ENCODE results near the gene ADAMTS12.

Gene ADAMTS12

GRCh38 chr5:33794550-33795181 lies 97.1 kb downstream of the ADAMTS12 start:
- ATAC-seq: peak; percentile 66
- no peak for TF ChIP-seq TOX (CRISPR knock-in tag; IDR thresholded peaks at IDR 0.05; ENCODE audit: borderline replicate concordance)
- TF ChIP-seq PATZ1 (CRISPR knock-in tag; IDR thresholded peaks at IDR 0.05; ENCODE audit: borderline replicate concordance): no peak
- TF ChIP-seq, protein P1, sequence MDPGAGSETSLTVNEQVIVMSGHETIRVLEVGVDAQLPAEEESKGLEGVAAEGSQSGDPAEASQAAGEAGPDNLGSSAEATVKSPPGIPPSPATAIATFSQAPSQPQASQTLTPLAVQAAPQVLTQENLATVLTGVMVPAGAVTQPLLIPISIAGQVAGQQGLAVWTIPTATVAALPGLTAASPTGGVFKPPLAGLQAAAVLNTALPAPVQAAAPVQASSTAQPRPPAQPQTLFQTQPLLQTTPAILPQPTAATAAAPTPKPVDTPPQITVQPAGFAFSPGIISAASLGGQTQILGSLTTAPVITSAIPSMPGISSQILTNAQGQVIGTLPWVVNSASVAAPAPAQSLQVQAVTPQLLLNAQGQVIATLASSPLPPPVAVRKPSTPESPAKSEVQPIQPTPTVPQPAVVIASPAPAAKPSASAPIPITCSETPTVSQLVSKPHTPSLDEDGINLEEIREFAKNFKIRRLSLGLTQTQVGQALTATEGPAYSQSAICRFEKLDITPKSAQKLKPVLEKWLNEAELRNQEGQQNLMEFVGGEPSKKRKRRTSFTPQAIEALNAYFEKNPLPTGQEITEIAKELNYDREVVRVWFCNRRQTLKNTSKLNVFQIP (CRISPR knock-in tag; IDR thresholded peaks at IDR 0.05; ENCODE audit: borderline replicate concordance, low read depth): no peak

DNA sequence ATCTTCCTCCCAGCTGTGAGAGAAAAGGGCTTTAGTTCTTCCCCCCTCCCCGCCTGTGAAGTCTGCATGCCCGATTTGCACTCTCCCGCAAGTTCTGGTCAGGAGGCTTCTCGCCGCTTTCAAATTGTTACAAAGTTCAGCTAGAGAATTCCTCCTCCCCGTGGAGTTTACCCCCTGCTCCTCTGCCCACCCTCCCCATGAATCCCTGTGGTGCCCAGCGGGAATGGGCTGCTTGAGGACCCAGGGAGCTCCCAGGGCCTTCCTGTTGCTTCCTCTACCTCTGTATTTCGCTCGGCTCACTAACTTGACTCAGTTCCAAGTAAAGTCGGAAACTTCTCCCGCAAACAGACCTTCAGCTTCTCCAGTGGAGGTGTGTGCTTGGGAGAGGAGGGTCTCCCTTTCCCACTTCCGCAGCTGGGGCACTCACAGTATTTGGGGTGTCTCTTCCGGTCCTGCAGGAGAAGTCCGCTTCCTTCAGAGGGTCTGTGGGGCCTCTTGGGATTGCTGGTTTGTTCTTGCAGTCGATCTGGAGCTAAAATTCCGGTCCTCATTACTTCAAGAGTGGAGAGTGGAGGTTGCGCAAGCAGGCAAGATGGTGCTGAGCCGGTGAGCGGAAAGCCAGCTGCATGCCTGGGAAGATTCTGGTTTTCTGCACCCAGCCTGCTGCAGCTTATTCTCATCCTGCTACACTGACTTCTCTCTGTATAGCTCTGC lies 97.8 kb downstream of the ADAMTS12 start:
- ATAC-seq: no peak
- no peak for TF ChIP-seq ZNF70 (CRISPR knock-in tag; IDR thresholded peaks at IDR 0.05)
- TF ChIP-seq, protein P2, sequence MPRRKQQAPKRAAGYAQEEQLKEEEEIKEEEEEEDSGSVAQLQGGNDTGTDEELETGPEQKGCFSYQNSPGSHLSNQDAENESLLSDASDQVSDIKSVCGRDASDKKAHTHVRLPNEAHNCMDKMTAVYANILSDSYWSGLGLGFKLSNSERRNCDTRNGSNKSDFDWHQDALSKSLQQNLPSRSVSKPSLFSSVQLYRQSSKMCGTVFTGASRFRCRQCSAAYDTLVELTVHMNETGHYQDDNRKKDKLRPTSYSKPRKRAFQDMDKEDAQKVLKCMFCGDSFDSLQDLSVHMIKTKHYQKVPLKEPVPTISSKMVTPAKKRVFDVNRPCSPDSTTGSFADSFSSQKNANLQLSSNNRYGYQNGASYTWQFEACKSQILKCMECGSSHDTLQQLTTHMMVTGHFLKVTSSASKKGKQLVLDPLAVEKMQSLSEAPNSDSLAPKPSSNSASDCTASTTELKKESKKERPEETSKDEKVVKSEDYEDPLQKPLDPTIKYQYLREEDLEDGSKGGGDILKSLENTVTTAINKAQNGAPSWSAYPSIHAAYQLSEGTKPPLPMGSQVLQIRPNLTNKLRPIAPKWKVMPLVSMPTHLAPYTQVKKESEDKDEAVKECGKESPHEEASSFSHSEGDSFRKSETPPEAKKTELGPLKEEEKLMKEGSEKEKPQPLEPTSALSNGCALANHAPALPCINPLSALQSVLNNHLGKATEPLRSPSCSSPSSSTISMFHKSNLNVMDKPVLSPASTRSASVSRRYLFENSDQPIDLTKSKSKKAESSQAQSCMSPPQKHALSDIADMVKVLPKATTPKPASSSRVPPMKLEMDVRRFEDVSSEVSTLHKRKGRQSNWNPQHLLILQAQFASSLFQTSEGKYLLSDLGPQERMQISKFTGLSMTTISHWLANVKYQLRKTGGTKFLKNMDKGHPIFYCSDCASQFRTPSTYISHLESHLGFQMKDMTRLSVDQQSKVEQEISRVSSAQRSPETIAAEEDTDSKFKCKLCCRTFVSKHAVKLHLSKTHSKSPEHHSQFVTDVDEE (CRISPR knock-in tag; IDR thresholded peaks at IDR 0.05): no peak
- no peak for TF ChIP-seq CREB5 (CRISPR knock-in tag; IDR thresholded peaks at IDR 0.05; ENCODE audit: low read depth)
- no peak for TF ChIP-seq RARB (CRISPR knock-in tag; IDR thresholded peaks at IDR 0.05)

- no peak for TF ChIP-seq ZC3H10 (CRISPR knock-in tag; IDR thresholded peaks at IDR 0.05)
- TF ChIP-seq GLIS3 (CRISPR knock-in tag; IDR thresholded peaks at IDR 0.05): no peak
- no peak for TF ChIP-seq OSR1 (CRISPR knock-in tag; IDR thresholded peaks at IDR 0.05)
- TF ChIP-seq, protein P1 (CRISPR knock-in tag; IDR thresholded peaks at IDR 0.05; ENCODE audit: borderline replicate concordance, low read depth): no peak
- TF ChIP-seq RARB (CRISPR knock-in tag; IDR thresholded peaks at IDR 0.05): no peak
- no peak for TF ChIP-seq ESRRG (CRISPR knock-in tag; IDR thresholded peaks at IDR 0.05)
- TF ChIP-seq ZNF565 (CRISPR knock-in tag; conservative IDR thresholded peaks at IDR 0.05; ENCODE audit: low read depth): no peak
- TF ChIP-seq BACH2 (CRISPR knock-in tag; IDR thresholded peaks at IDR 0.05; ENCODE audit: borderline replicate concordance): no peak
- TF ChIP-seq, protein P2 (CRISPR knock-in tag; IDR thresholded peaks at IDR 0.05): no peak
- TF ChIP-seq TOX (CRISPR knock-in tag; IDR thresholded peaks at IDR 0.05; ENCODE audit: borderline replicate concordance): no peak
- TF ChIP-seq ZNF70 (CRISPR knock-in tag; IDR thresholded peaks at IDR 0.05): no peak
- TF ChIP-seq SNAI2 (CRISPR knock-in tag; IDR thresholded peaks at IDR 0.05): no peak
- TF ChIP-seq CSDC2 (CRISPR knock-in tag; IDR thresholded peaks at IDR 0.05): no peak
- no peak for TF ChIP-seq PATZ1 (CRISPR knock-in tag; IDR thresholded peaks at IDR 0.05; ENCODE audit: borderline replicate concordance)
- no peak for TF ChIP-seq ZFP3 (CRISPR knock-in tag; IDR thresholded peaks at IDR 0.05)
- no peak for TF ChIP-seq ZNF8 (CRISPR knock-in tag; IDR thresholded peaks at IDR 0.05)
- TF ChIP-seq ZFP30 (CRISPR knock-in tag; IDR thresholded peaks at IDR 0.05): no peak
- TF ChIP-seq TCF4 (CRISPR knock-in tag; IDR thresholded peaks at IDR 0.05; ENCODE audit: borderline replicate concordance): no peak
- ATAC-seq: no peak
These were observed 98.5 kb downstream of the ADAMTS12 start for GRCh38 chr5:33793276-33793675.

Measured in SK-N-SH treated with all-trans-retinoic acid at 6 μM for 48 hours (cell line).